ENCODE data around the gene RBM26. TPM values are rescaled to one million over a fixed set of nuclear protein-coding genes. Genes with fewer than 3 reads are reported as not detected.

RBM26 gene
- total RNA-seq, 2 experiments from 2014 or later: 57.6 to 61.1 TPM

- no peak overlapping the region for H3K4me3 Mint-ChIP-seq
- DNase-seq: no peak
- no peak for ATAC-seq
- intact Hi-C loops (cut with micrococcal nuclease): no loop called here
- TF ChIP-seq CTCF (IDR thresholded peaks at IDR 0.05): no peak
- H3K27me3 Mint-ChIP-seq: no peaks in the 10 kb centered on the region
- no peak overlapping the region for H3K27ac Mint-ChIP-seq
- ChIA-PET CTCF (no interaction called here), POLR2A (no interaction called here)
- peaks cover 18% of the 10 kb centered on the region for H3K36me3 Mint-ChIP-seq (ENCODE audit: low read depth)
- no peaks in the 10 kb centered on the region for H3K9me3 Mint-ChIP-seq
- peaks cover 2% of the 10 kb centered on the region for H3K4me1 Mint-ChIP-seq (ENCODE audit: low read depth)
Measured at GRCh38 chr13:79417741-79418140, 11.7 kb upstream of the RBM26 start.

- ATAC-seq (peak; percentile 34), DNase-seq (peak; percentile 10)
- POLR2A ChIA-PET: no interaction called here
- Mint-ChIP-seq H3K9me3 (no peaks in the 10 kb centered on the region), H3K36me3 (ENCODE audit: low read depth) (peaks cover 22% of the 10 kb centered on the region), H3K4me1 (ENCODE audit: low read depth) (peaks cover 17% of the 10 kb centered on the region), H3K27me3 (no peaks in the 10 kb centered on the region), H3K27ac (no peak overlapping the region), H3K4me3 (no peak overlapping the region)
- no peak for TF ChIP-seq CTCF (IDR thresholded peaks at IDR 0.05)
- intact Hi-C loops (cut with micrococcal nuclease): no loop called here
- CTCF ChIA-PET: interaction anchor here (1.0 to 2.1 kb wide), 2 partner anchors 10 to 128 kb away, joined by 5 to 16 read pairs; no protein-coding TSS in a partner anchor
Measured at GRCh38 chr13:79413521-79413920, 7.5 kb upstream of the RBM26 start.

GRCh38 chr13:79409828-79410227, 3.8 kb upstream of the RBM26 start:
- ChIA-PET CTCF (interaction anchor here (0.9 to 1.9 kb wide), 3 partner anchors 14 to 131 kb away, joined by 3 to 11 read pairs (median 4); no protein-coding TSS in a partner anchor), POLR2A (interaction anchor here (0.6 kb wide), 1 partner anchor 10 kb away, joined by 4 read pairs; no protein-coding TSS in a partner anchor)
- Mint-ChIP-seq H3K9me3 (no peaks in the 10 kb centered on the region), H3K36me3 (ENCODE audit: low read depth) (peaks cover 21% of the 10 kb centered on the region), H3K27ac (no peak overlapping the region), H3K4me3 (no peak overlapping the region), H3K27me3 (no peaks in the 10 kb centered on the region), H3K4me1 (ENCODE audit: low read depth) (peaks cover 30% of the 10 kb centered on the region)
- intact Hi-C loops (cut with micrococcal nuclease): loop anchor here (10.0 kb wide), 1 partner anchor 215 kb away; no protein-coding TSS in a partner anchor
- DNase-seq: no peak
- ATAC-seq: no peak
- no peak for TF ChIP-seq CTCF (IDR thresholded peaks at IDR 0.05)

GRCh38 chr13:79407349-79407979, 1.4 kb upstream of the RBM26 start:
- H3K4me1 Mint-ChIP-seq (ENCODE audit: low read depth): peaks cover 39% of the 10 kb centered on the region
- no peak for TF ChIP-seq CTCF (IDR thresholded peaks at IDR 0.05)
- peak overlapping the region; percentile 98 for H3K27ac Mint-ChIP-seq
- no peak overlapping the region for H3K4me3 Mint-ChIP-seq
- H3K9me3 Mint-ChIP-seq: no peaks in the 10 kb centered on the region
- POLR2A ChIA-PET: interaction anchor here (0.8 to 3.5 kb wide), 5 partner anchors 8 to 73 kb away, joined by 3 to 39 read pairs (median 8); partner anchors contain the start of gene NDFIP2
- CTCF ChIA-PET: interaction anchor here (1.4 to 6.7 kb wide), 5 partner anchors 15 to 135 kb away, joined by 3 to 46 read pairs (median 11); no protein-coding TSS in a partner anchor
- ATAC-seq (no peak), DNase-seq (no peak)
- H3K27me3 Mint-ChIP-seq: no peaks in the 10 kb centered on the region
- intact Hi-C loops (cut with micrococcal nuclease): loop anchor here (2.0 to 10.0 kb wide), 2 partner anchors 43 to 213 kb away; no protein-coding TSS in a partner anchor
- peaks cover 23% of the 10 kb centered on the region for H3K36me3 Mint-ChIP-seq (ENCODE audit: low read depth)

- intact Hi-C loops (cut with micrococcal nuclease): loop anchor here (2.0 to 10.0 kb wide), 2 partner anchors 44 to 212 kb away; no protein-coding TSS in a partner anchor
- CTCF ChIA-PET: interaction anchor here (1.0 to 6.7 kb wide), 6 partner anchors 14 to 136 kb away, joined by 3 to 46 read pairs (median 8); no protein-coding TSS in a partner anchor
- peaks cover 26% of the 10 kb centered on the region for H3K36me3 Mint-ChIP-seq (ENCODE audit: low read depth)
Measured at GRCh38 chr13:79406597-79406908, 498 bp upstream of the RBM26 start.

More at GRCh38 chr13:79406597-79406908, 498 bp upstream of the RBM26 start:
- peak overlapping the region; percentile 98 for H3K27ac Mint-ChIP-seq
- H3K4me1 Mint-ChIP-seq (ENCODE audit: low read depth): peaks cover 43% of the 10 kb centered on the region
- no peak for TF ChIP-seq CTCF (IDR thresholded peaks at IDR 0.05)
- no peaks in the 10 kb centered on the region for H3K27me3 Mint-ChIP-seq
- ATAC-seq (peak; percentile 26), DNase-seq (no peak)
- H3K9me3 Mint-ChIP-seq: no peaks in the 10 kb centered on the region
- POLR2A ChIA-PET: interaction anchor here (0.8 to 3.5 kb wide), 13 partner anchors 9 to 212 kb away, joined by 3 to 39 read pairs (median 4); partner anchors contain the start of gene NDFIP2
- no peak overlapping the region for H3K4me3 Mint-ChIP-seq
